Breast epithelium (tissue), 3 donors: Measurements from ENCODE around the gene FTO.

Source experiments
- POLR2A ChIP-seq: fragments of 450-650 bp; IDR thresholded peaks from one replicate; pipeline ENCODE4 v1.6.1; 2016; ENCODE audit warnings: antibody characterized with exemption, mild to moderate bottlenecking, moderate library complexity
- TF ChIP-seq, protein P1 (sequence below), 3 donors: fragments of 450-650 bp; IDR thresholded peaks; one replicate each; pipeline ENCODE4 v1.5.1; 2016 to 2017; ENCODE audit warnings: antibody characterized with exemption in 3 of 3, mild to moderate bottlenecking in 3 of 3, moderate library complexity in 3 of 3

DNA sequence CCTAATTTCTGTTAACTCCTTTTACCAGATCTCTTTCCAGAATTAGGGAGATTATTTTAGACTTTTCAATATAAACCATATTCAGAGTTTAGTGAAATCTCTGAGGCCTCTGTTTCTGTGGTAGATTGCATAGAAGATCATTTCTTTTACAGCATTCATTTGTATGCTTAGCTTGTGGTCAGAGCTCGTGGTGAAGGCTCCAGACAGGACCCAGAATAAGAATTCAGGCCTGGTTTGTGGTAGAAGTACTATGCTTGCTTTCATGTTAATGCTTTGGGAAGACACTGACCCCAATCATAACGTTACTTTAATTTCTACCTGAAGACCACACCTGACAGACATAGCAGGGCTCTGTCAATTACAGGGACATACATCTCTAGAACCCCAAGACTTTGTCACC is 258.1 kb downstream of the FTO start:
- TF ChIP-seq, protein P1, sequence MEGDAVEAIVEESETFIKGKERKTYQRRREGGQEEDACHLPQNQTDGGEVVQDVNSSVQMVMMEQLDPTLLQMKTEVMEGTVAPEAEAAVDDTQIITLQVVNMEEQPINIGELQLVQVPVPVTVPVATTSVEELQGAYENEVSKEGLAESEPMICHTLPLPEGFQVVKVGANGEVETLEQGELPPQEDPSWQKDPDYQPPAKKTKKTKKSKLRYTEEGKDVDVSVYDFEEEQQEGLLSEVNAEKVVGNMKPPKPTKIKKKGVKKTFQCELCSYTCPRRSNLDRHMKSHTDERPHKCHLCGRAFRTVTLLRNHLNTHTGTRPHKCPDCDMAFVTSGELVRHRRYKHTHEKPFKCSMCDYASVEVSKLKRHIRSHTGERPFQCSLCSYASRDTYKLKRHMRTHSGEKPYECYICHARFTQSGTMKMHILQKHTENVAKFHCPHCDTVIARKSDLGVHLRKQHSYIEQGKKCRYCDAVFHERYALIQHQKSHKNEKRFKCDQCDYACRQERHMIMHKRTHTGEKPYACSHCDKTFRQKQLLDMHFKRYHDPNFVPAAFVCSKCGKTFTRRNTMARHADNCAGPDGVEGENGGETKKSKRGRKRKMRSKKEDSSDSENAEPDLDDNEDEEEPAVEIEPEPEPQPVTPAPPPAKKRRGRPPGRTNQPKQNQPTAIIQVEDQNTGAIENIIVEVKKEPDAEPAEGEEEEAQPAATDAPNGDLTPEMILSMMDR (IDR thresholded peaks at IDR 0.05) = no peak
- TF ChIP-seq POLR2A = no peak
